DMS153 treated with DMSO at 0.1 percent for 48 hours (cell line): ENCODE measurements around the gene PTPN4.
"Not testable (repeated sequence)": the region's sequence is repeated elsewhere in the genome, so short reads cannot be mapped to it uniquely, and the experiment has no call there.

Experiments
- DNase-seq: peaks from one replicate; lab custom pipeline; 2025; ENCODE audit not compliant: unreplicated experiment; lab: John Stamatoyannopoulos, UW

Gene PTPN4

DNA sequence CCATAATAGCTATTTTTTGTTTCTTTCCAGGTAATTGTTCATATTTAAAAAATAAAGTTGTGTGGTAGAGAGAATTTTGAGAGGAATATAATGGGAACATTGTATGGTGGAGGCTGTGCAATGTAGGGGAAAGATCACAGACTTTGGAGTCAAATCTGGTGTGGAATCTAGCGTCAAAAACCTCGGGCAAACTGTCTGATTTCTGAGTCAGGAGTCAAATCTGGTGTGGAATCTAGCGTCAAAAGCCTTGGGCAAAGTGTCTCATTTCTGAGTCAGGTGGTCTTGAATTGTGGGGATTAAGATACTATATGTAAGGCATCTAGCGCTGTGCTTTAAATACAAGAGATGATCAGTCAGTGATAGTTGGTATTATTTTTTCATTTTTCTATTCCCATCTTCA, 5.1 kb downstream of the PTPN4 start:
- no peak for DNase-seq

DNA sequence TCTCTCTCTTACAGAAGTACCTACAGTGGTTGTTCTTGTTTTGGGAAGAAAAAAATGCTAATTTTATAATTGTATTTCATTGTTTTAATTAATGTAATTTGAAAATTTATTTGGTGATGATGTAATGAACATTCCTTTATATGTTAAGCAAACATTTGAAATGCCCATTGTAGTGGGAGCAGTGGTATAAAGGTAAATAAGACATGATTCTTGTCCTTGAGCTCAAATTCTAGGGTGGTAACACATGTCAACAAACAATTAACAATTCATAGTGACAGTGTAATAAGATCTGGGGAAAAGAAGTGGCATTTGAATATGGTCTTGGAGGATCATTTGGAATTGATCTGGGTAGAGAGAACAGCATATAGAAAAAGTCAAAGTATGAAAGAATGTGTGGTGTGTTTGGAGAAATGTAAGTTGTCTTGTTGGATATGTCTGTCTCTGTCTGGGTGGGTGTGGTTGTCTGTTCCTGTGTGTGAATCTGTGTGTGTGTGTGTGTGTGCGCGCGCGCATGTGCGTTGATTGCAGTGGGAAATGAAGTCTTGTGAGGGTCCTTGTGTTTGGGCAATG, 5.8 kb downstream of the PTPN4 start:
- no peak for DNase-seq

DNA sequence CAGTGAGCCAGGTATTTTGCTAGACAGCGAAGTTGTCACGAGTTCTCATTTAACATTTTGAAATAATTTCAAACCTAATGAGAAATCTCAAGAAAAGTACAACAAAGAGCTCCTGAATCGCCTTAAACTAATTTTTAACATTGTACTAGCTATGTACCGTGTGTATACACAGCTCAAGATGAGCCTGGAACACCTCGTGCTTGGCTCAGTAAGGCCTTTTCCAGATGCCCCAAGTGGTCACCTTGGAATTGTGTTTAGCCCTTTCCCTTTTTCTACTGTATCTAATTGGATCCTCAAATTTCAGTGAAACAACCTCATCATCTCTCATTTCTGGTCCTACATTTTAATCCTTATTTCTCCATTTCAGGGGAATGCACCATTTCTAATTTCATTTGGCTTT, 7.2 kb downstream of the PTPN4 start:
- no peak for DNase-seq

DNA sequence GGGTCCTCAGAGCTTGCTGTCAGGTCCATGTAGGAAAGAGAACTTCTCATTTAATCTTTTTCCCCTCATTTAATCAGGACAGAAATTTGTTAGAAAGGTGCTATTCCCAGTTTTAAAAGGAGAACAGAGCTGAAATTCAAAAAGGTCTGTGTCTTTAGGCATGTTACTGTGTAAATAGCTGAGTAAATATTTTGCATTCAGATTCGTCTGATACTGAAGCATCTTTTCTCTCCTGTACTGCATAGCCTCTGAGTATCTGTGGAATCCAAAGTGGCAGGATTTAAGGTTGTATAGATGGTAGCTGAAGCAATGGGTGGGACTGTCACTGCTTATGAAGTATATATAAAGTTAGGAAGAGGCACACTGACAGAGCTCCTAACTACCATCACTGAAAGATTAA, 9.0 kb downstream of the PTPN4 start:
- DNase-seq, result no peak

DNA sequence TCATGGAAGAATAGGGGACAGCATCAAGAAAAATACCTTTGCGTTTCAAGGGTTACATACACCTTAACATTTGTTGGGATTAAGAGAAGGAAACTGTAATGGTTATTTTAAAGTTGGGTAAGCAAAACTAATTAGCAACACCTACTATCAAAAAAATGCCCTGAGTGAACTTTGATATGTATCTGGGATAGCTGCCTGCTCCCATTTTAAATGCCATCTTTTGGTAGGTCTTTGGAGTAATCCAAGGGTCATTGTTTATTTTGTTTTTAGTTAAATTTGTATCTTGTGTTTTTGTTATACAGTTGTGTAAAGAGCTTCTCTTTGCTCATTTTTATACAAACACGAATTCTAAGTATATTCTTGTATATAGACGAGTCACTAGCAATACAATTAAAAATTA, 9.9 kb downstream of the PTPN4 start:
- DNase-seq, result no peak

DNA sequence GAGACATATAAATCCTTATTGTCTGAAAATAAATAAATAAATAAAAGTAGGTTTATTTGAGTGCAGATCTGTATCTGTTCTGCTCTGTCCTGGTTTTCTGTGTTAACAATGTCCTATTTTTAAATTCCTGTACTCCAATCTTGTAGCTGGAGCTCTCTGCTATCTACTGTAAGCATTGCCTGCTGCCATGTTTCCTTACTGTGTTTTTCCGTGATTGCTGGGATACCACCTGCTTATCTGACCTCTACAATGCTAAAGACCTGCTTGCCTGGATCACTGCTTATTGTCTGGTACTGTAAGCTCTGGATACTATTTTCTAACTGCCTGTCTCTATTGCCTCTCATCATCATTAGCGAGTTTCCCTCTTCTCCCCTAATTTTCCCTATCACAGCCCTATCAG, 11.6 kb downstream of the PTPN4 start:
- no peak for DNase-seq

DNA sequence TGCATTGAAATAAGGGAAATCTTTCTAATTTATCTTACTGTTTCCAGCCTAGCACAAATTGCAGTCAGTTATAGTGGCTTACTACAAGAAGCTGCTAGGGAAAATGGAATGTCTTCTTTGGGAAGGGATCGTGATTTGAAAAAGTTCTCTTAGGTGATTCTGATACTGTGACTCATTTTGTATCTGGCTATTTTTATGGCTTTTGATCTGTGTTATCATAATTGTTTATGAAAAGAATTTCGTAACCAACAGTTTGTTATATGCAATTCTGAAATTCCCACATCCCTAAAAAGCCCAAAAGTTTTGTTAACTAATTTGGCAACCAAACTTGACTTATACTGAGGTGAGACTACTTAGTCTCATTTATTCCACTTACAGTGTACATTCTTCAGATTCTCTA, 12.4 kb downstream of the PTPN4 start:
- DNase-seq, result no peak

DNA sequence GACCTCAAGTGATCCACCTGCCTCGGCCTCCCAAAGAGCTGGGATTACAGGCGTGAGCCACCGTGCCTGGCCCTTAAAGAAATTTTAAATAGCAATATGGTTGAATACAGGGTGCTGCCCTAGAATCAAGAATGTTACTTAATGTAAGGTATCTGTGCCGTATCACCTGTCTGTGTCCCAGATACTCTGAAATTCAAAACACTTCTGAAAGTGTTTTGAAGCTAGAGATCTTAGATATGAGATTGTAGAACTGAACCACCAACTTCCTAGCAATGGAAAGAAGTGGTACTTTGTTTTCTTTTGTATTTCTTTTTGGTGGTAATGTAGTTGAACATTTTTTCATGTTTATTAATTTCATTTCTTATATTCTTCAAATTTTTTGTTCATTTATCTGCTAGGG, 13.0 kb downstream of the PTPN4 start:
- DNase-seq, result no peak

DNA sequence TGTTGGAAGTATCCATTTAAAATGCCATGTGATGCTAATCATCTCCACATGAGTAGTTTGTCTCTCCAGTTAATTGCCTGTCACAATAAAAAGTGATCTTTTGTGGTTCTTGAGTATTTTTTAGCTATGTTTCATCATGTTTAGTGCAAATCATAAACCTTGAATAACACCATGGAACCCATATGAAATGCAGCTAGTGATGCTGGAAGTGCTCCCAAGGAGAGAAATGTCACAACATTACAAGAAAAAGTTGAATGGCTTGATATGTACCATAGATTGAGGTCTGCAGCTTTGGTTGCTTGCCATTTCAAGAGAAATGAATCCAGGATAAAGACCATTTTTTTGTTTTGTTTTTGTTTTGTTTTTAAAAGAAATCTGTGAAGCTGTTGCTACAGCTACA, 14.3 kb downstream of the PTPN4 start:
- no peak for DNase-seq

DNA sequence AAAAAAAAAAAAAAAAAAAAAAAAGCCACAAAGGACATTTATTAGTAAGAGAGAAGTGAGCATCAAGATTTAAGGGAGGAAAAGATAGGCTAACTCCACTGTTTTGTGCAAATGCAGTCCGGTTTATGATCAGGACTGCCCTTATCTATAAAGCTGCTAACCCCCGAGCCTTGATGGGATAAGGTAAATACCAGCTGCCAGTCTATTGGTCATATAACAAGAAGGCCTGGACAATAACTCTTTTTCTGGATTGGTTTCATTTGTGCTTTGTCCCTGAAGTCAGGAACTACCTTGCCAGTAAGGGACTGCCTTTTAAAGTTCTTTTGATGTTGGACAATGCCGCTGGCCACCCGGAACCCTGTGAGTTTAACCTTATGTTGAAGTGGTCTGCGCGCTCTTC, 15.4 kb downstream of the PTPN4 start:
- DNase-seq, result no peak

DNA sequence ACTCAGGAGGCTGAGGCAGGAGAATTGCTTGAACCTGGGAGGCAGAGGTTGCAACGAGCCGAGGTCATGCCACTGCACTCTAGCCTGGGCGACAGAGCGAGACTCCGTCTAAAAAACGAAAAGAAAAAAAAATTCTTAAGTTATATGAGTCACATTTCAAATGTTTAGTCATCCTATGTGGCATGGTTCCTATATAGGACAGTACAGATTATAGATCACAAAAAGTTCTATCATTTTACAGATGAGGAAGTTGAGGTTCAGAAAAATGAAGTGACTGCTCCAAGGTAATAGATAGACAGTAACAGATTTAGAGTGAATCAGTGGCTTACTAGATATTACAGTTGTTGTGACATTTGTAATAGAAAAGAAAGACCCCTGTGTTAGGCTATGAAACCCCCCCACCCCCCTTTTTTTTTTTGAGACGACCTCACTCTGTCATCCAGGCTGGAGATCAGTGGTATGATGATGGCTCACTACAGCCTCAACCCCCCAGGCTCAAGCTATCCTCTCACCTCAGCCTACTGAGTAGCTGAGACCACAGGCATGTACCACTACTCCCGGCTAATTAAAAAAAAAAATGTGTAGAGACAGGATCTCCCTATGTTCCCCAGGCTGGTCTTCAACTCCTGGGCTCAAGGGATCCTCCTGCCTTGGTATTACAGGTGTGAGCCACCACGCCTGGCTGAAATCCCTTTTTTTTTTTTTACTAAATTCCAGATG, 22.7 kb downstream of the PTPN4 start:
- DNase-seq, result no peak

DNA sequence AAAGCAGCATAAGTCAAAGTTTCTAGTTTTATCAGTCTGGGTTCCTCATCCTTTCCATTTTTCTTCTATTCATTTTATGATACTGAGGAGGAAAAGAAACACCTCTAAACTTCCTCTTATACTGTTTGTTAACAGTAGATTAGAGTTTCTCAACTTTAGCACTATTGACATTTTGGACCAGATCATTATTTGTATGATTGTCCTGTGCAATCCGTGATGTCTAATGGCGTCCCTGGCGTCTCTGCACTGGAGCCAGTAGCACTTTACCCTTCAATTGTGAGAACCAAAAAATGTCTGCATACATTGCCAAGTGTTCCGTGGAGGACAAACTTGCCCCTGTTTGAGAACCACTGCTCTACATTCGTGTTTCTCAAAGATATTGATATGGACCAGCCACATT, 25.2 kb downstream of the PTPN4 start:
- DNase-seq, result no peak

DNA sequence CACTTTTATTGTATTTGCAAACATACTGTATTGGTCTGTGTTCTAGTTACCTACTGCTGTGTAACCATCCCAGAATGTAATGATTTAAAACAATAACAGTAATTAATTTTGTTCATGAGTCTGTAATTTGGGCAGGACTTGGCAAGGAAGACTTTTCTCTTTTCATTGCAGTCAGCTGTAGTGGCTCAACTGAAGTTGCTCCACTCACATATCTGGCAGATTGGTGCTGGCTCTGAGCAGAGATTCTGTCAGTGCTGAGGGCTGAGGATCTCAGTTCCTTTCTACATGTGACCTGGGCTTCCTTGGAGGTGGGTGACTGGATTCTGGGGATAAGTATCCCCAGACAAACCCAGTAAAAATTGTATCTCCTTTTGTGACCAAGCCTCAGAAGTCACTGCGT, 26.6 kb downstream of the PTPN4 start:
- DNase-seq, result no peak

DNA sequence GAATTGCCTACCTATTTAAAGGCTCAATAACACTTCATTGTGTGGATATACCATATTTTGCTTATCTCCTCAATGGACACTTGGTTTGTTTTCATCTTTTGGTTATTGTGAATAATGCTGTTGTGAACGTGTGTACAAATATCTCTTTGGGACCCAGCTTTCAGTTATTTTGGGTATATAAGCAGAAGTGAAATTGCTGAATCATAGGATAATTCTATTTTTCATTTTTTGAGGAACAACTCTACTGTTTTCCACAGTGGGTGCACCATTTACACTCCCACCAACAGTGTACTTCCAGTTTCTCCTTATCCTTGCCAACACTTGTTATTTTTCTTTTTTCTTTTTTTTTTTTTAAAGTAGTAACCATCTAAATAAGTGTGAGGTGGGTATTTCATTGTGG, 29.0 kb downstream of the PTPN4 start:
- DNase-seq, result no peak

DNA sequence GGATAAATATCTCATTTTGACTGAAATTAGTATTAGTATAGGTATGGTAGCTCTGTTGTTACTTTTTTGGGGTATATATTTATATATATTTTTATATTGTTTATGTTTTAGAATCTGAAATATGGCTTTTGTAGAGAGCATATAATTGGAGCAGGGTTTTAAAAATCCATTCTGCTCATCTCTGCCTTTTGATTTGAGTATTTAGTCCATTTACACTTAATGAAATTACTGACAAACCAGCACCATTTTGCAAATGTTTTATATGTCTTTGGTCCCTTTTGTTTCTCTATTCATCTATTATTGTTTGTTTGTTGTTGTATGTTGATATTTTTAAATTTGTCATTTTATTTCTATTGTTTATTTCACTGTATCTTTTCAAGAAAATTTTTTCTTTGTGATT, 30.7 kb downstream of the PTPN4 start:
- DNase-seq, result no peak

DNA sequence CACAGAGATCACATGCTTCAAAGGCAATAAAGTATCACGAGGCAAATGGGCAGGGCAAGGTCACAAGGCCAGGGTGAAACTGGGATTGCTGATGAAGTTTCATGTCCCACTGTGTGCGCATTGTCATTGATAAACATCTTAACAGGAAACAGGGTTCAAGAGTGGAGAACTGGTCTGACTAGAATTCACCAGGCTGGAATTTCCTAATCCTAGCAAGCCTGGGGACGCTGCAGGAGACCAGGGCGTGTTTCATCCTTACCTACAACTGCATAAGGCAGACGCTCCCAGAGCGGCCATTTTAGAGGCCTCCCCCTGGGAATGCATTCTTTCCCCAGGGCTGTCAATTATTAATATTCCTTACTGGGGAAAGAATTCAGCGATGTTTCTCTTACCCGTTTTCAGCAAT, 33.2 kb downstream of the PTPN4 start:
- DNase-seq, result no peak

DNA sequence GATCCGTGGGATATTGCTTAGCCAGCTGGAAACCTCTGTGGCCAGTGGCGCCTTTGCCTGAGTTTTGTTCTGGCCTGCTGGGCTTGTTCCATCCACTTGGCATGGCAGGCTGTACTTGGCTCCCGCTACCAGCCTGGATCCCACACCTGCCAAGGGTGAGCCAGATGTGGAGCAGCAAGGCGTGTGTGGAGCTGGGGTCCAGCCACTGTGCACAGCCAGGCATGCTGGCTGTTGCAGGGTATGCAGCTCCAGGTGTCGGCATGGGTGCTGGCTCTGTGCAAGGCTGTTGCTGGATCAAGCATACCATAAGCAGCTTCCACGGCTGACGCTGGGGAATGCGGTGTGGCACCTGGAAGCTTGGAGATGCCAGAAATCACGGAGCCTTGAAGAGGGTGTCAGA, 34.5 kb downstream of the PTPN4 start:
- no peak for DNase-seq

DNA sequence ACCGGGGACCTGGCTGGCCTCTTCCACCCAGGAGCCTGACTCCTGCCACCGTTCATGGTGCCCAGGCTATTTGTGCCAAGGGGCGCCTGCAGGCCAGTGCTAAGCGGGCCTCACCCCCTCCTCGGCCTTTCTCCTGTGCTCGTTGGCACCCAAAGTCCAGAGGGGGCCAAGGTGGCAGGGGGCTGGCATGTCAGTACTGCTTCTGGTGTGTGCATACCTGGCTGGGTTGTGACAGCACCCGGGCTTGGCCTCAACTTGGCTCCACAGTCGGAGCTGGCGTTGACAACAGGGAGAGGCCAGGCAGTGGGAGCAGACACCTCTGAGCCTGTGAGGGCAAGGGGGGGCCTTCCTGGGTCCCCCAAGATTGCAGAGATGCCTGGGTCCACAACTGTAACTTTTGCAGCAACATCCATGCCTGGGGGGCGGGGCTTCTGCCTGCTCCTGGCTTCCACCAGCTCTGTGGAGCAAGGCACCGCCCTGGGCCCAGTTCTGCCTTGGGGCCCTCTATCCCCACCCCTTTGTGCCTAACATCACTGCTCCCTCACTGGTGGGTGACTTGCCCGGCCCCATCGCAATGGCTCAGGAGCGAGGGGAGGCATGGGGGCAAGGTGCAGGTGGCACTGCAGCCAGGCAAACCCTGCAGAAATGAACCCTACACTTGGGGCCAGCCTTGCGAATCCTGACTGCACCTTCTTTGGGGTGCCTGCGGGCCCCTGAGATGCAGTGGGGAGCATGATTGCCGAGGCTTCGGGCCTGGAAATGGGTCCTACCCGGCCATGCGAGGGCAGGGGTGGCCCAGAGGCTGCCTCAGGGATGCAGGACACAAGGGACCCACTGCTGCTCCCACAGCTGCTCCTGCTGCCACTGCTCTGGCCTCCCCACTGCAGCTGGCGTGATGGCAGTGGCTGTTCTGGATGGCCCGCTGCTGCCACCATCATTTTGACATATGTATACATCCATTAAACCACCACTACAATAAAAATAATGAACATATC, 35.9 kb downstream of the PTPN4 start:
- no peak for DNase-seq

DNA sequence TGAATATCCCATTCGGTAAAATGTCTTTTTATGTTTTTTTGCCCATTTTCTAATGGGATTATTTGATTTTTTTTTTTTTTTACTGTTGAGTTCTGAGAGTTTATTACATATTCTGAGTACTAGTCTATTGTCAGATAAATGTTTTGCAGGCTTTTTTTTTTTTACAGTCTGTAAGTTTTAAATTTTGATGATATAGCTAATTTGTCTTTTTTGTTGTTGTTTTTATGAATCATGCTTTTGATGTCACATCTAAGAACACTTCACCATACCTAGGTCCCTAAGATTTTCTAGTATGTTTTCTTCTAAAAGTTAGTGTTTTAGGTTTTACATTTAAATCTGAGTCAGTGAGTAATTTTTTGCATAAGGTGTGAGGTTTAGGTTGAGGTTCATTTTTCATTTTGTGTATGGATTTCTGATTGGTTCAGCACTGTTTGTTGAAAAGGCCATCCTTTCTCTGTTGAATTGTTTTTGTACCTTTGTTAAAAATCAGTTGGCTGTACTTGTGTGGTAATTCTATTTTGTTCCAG, 40.7 kb downstream of the PTPN4 start:
- DNase-seq, result no peak

DNA sequence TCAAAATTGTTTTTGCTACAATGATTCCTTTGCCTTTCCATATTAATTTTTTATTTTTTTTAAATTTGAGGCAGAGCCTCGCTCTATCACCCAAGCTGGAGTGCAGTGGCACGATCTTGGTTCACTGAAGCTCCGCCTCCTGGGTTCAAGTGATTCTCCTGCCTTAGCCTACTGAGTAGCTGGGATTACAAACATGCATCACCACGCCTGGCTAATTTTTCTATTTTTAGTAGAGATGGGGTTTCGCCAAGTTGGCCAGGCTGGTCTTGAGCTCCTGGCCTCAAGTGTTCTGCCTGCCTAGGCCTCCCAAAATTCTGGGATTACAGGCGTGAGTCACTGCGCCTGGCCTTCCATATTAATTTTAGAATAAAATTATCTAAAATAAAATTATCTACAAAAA, 41.3 kb downstream of the PTPN4 start:
- DNase-seq, result no peak

DNA sequence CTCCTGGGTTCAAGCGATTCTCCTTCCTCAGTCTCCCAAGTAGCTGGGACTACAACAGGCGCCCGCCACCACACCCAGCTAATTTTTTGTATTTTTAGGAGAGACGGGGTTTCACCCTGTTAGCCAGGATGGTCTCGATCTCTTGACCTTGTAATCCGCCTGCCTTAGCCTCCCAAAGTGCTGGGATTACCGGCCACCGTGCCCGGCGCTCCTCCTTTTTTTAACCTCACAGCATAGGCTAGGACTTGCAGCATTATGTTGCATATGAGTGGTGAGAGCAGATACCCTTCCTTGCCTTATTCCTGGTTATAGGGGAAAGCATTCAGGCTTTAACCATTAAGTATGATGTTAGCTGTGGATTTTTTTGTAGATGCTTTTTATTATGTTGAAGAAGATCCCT, 42.3 kb downstream of the PTPN4 start:
- not testable (repeated sequence) for DNase-seq

DNA sequence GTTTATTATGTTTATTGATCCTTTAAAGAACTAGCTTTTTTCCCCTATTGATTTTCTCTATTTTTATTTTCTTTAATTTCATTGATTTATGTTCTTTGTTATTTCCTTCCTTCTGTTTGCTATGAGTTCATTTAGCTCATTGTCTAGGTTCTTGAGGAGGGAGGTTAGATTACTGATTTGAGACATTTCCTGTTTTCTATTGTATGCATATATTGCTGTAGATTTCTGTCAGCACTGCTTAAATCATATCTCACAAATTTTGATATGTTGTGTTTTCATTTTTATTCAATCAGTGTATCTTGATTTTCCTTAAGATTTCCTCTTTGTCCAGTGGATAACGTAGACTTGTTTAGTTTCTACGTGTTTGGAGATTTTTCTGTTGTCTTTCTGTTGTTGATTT, 43.4 kb downstream of the PTPN4 start:
- DNase-seq, result no peak
